HG03025 (cell line): ENCODE results near the gene TOM1.
"Not testable (repeated sequence)": the region's sequence is repeated elsewhere in the genome, so short reads cannot be mapped to it uniquely, and the experiment has no call there.

Experiments
- ATAC-seq: cut with Tn5 transposase; IDR thresholded peaks from one replicate; pipeline ENCODE4 v1.9.1; 2021; ENCODE audit warnings: mild to moderate bottlenecking, moderate library complexity; ENCODE audit not compliant: unreplicated experiment, low FRiP score

TOM1 gene

DNA sequence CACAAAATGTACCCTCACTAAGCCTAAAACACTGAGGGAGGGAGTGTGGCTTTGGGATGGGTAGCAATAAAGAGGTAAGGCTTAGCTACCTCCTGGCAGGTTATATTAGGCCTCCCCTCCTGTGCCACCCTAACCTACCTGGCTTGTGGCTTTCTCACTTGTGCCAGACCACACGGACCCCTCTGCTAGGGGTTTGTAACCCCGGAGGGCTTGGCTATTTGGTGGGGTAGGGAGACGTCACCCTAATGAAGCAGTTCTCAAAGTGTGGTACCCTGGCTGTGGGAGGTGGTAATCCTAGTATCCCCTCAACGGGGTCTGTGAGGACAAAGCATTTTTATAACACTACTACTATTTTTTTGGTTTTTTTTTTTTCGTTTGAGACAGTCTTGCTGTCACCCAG lies 91.2 kb downstream of the TOM1 start:
- no peak for ATAC-seq

DNA sequence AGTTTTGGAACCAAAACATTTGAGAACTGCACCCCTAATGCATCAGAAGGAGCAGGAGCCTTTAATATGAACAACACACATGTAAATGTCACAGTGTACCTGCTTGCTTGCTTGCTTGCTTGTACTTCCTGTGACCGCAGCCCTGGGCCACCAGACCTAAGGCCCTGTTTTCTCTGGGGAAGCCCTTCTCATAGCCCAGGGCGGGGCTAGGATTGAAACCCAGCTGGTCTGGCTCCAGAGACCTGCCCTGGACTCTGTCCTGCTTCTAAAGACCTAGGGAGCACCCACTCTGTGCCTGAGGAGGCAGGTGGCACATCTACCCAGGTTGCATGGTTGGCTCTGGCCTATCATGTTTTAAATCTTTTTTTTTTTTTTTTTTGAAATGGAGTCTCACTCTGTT lies 92.7 kb downstream of the TOM1 start:
- no peak for ATAC-seq

DNA sequence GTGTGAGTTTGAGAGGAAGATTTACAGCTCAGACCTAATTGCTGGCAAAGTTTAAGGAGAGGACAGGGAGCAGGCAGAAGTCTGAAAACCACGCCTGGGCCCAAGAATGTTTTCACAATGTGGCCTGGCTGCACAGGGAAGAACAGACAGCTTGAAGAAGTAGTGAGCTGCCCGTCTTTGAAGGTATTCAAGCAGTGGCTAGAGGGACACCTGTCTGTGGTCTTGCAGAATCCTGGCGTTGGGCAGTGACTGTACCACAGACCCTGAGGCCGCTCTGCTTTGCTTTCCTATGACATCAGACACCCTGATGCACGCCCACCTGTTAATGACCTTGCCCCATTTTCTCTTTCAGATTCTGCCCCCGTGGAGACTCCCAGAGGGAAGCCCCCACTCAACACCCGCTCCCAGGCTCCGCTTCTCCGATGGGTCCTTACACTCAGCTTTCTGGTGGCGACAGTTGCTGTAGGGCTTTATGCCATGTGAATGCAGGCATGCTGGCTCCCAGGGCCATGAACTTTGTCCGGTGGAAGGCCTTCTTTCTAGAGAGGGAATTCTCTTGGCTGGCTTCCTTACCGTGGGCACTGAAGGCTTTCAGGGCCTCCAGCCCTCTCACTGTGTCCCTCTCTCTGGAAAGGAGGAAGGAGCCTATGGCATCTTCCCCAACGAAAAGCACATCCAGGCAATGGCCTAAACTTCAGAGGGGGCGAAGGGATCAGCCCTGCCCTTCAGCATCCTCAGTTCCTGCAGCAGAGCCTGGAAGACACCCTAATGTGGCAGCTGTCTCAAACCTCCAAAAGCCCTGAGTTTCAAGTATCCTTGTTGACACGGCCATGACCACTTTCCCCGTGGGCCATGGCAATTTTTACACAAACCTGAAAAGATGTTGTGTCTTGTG lies 93.7 kb downstream of the TOM1 start:
- no peak for ATAC-seq

DNA sequence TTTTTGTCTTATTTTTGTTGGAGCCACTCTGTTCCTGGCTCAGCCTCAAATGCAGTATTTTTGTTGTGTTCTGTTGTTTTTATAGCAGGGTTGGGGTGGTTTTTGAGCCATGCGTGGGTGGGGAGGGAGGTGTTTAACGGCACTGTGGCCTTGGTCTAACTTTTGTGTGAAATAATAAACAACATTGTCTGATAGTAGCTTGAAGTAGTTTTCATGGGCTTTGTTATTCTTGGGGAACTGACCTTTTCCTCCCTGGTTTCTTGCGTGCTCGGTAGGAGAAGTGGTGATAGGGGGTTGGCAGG lies 94.3 kb downstream of the TOM1 start:
- no peak for ATAC-seq

DNA sequence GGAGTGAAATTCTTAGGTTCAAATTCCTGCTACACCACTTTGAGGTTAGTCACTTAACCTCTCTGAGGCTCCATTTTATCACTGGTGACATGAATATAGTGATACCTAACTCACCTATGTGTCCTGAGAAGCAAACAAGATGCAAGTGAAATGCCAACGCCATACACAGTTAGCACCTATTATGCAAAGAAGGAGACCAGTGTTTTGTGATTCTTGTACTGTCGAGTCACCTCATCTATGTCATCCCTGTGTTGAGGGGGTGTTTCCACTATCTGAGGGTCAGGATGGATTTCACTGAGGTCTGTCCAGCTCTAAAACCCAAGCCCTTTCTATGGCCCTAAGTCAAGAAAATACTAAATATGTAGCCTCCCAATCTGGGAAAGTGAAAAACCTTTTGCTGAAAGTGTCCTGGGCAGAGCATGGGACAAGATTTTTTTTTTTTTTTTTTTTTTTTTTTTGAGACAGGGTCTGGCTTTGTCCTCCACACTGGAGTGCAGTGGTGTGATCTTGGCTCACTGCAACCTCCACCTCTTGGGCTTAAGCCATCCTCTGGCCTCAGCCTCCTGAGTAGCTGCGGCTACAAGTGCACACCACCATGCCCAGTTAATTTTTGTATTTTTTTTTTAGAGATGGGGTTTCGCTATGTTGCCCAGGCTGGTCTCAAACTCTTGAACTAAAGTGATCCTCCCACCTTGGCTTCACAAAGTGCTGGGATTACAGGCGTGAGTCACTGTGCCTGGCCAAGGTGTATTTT lies 95.3 kb downstream of the TOM1 start:
- ATAC-seq = no peak

DNA sequence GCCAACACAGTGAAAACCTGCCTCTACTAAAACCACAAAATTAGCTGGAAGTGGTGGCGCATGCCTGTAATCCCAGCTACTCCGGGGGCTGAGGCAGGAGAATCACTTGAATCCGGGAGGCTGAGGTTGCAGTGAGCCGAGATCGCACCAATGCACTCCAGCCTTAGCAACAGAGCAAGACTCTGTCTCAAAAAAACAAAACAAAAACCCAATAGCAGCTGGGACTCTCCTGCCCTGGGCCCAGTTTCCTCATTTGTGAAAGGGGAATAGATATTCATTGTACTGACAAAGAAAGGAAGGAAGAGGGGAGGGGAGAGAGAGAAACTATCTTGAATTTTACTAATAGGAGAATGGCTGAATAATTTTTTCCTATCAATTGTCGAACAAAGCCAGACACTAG lies 96.9 kb downstream of the TOM1 start:
- not testable (repeated sequence) for ATAC-seq

DNA sequence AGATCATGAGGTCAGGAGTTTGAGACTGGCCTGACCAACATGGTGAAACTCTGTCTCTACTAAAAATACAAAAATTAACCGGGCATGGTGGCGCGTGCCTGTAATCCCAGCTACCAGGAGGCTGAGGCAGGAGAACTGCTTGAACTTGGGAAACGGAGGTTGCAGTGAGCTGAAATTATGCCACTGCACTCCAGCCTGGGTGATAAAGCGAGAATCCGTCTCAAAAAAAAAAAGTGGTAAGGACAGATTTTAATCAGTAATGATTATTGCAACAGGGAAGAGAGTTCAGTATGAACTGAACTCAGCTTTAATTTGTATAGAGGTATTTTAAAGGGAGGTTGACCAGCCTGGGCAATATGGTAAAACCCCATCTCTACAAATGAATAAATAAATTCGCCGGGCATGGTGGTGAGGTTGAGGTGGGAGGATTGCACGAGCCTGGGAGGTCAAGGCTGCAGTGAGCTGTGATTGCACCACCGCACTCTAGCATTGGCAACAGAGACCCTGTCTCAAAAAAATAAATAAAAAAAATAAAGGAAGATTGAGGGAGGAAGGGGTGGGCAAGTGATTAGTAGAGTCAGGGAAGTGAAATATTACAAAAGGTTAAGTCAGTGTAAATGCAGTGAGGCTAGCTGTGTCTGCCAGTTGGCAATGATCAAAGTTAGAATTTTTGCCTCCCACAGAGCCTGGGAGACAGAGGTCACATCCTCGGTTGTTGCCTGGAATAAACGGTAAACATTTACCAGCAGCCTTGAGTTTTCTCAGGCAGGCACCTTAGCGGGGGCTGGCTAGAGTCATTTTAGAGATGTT lies 97.6 kb downstream of the TOM1 start:
- no peak for ATAC-seq
